ENCODE data around the gene MGMT.

MGMT gene

DNA sequence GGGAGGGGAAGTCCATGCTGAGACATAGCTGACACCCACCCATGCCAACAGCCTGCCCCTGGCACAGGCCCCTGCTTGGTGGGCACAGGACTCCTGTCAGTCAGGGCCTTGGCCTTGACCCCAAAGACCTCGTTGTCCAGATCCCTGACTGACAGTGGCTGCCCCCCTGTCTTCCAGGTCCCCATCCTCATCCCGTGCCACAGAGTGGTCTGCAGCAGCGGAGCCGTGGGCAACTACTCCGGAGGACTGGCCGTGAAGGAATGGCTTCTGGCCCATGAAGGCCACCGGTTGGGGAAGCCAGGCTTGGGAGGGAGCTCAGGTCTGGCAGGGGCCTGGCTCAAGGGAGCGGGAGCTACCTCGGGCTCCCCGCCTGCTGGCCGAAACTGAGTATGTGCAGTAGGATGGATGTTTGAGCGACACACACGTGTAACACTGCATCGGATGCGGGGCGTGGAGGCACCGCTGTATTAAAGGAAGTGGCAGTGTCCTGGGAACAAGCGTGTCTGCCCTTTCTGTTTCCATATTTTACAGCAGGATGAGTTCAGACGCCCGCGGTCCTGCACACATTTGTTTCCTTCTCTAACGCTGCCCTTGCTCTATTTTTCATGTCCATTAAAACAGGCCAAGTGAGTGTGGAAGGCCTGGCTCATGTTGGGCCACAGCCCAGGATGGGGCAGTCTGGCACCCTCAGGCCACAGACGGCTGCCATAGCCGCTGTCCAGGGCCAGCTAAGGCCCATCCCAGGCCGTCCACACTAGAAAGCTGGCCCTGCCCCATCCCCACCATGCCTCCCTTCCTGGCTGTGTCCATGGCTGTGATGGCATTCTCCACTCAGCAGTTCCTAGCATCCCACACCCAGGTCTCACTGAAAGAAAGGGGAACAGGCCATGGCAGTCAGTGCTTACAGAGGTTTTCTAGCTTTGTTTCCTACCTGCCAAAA is 299.8 kb downstream of the MGMT start:
- DNase-seq: no peak

DNA sequence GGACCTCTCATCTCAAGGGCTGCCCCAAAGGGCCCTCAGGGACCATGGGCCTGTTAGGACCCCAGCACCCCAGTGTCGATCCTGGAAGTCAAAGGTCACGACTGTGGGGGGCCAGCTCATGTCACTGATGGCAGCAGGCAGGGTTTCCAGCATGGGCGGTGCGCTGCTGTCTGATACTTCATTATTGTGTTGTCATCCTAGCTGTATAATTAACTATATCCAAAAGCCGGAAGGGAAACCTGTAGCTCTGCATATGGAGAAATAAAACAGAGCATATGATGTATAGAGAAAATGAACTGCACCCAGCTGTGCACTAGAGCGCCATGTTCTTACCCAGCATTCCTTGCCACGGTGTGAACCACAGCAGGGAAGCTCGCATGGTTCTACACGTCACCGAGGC is 300.7 kb downstream of the MGMT start:
- DNase-seq: no peak

DNA sequence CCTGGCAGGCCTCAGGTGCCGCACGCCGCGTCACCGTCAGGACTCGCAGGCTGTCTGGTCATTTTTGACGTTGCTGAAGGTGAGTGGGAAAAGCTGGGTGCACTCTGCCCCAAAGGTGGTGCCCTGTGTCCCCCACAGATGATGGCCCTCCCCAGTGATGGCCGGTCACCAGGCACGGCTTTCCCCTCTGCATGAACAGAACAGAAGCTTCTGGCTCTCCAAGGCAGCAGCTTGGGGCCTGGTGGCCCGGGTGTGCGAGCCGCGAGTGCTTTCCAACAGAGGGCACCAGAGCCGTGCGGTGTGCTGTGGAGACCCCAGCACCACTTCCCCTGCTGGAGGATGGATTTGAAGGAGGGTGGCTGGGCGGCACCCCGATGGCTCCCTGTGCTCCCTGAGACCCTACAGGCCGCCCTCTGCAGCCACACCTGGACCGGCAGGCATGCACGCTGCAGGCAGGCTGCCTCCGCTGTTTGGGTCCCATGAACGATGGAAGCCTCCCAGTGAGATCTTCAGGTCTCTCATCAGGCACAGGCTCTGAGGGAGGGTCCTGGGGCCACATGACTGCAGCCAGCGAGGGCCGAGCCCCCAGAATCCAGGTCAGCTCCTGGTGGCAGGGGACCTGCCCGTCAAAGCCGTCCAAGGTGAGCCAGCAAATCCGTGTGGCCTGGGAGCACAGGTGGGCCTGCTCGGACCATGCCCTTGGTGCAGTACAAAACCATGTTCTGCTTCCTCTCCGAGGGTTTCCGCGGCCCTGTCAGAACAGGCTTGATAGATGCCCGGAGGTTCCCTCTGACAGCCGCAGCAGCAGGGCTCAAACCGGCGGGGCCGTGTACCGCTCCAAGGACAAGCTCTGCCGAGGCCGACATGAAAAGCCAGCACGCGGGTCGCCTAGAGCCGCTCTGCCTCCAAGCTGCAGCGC is 301.7 kb downstream of the MGMT start:
- DNase-seq: no peak

DNA sequence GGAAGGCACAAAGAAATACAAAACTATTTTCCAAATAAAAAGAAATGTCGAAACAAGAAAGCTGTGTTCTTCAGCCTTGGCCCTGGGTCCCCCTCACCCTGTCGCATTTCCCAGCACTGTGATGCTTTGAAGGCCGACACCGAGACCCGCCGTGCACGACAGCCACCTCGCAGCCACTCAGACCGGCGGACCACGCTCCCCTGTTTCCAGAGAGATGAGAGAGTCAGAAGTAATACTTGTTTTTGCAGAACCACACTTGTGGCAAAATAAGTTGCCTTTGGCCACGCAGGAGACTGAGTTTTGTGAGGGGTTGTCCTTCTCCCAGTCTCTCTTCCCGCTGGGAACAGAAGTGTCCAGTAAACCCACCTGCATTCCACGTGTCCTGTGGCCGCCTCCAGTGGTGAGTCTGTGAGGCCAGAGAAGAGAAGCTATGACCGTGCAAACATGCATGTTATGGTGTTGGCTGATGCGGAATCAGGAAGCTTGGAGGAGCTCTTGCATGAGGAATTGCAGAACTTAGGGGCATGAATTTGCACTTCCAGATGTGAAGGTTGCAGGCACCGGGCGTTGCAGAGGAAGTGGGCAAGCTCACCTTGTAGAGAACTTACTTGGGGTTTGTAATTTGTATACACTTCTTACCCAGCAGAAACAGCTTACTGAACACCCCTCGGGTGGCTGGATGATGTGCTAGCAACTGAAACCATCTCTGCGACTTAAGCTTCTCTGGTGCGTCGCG is 302.5 kb downstream of the MGMT start:
- no peak for DNase-seq

DNA sequence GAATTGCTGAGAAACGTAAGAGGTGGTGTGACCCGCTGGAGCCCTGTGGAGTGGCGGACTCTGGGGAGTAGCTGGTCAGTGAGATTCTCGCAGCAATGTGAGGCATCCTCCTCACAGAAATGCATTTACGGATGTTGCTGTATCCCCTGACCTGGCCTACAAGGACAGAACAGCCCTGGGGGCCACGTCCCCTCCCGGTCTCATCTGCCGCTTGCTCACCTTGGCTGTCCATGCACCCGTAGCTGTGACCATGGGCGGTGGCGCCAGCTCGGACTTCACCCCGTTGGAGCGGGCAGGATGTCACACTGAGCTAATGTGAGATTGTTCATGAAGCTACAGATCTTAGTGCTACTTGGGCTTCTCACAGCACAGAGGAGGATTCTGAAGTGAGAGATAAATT is 303.2 kb downstream of the MGMT start:
- DNase-seq: no peak

DNA sequence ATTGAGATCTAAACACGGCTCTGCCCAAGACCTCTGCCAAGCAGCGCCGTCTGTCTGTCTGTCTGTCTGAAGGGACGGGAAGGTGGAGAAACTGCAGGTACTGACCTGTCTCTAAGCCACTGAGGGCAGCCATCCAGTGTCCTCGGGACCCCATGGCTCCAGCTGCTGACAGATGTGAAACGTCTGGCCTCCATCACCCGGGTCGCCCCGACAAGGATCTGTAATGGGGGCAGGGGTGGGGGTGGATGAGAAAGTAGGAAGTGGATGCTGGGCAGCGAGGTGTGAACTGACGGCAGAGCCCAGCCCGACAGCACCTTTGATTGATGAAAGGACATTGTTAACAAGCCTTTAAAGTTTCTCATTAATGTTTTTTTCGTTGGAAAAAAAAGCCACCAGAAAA is 304.0 kb downstream of the MGMT start:
- DNase-seq: no peak

DNA sequence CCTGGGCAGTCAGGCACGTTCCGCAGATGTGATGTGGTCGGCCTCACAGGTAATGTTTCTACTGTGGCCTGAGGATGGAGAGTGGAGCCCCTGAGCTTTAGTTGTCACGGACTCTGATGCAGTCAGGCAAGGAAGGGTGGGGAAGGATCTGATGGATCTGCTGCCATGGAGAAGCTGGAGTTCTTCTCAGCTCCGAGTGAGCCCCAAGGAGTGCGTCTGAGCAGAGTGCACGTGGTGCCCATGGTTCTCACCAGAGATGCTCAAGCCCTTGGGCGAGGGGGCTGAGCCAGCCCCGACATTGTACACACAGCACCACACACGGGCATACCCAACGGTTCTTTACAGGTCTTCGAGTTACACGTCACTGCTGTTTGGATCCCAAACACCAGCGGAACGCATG is 304.5 kb downstream of the MGMT start:
- no peak for DNase-seq

DNA sequence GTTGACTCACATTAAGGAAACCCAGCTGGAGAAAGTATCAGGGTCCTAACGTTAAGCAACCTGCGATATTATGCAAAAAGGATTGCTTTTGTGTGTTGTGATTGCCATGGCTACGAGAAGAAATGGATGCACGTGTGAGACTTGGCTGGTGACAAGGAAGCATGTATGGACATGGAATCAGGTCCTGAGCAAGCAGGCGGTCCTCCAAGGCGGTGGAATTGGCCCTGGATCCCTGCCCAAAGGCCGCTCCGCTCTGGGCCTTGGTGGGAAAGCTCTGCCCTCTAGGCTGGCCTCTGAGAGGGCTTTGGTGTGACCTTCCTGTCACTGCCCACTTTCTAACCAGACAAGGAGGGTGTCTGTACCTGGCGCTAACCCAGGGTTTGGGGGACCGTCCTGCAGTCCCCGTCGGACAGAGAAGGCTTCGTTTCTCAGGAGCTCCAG is 305.0 kb downstream of the MGMT start:
- DNase-seq: no peak

DNA sequence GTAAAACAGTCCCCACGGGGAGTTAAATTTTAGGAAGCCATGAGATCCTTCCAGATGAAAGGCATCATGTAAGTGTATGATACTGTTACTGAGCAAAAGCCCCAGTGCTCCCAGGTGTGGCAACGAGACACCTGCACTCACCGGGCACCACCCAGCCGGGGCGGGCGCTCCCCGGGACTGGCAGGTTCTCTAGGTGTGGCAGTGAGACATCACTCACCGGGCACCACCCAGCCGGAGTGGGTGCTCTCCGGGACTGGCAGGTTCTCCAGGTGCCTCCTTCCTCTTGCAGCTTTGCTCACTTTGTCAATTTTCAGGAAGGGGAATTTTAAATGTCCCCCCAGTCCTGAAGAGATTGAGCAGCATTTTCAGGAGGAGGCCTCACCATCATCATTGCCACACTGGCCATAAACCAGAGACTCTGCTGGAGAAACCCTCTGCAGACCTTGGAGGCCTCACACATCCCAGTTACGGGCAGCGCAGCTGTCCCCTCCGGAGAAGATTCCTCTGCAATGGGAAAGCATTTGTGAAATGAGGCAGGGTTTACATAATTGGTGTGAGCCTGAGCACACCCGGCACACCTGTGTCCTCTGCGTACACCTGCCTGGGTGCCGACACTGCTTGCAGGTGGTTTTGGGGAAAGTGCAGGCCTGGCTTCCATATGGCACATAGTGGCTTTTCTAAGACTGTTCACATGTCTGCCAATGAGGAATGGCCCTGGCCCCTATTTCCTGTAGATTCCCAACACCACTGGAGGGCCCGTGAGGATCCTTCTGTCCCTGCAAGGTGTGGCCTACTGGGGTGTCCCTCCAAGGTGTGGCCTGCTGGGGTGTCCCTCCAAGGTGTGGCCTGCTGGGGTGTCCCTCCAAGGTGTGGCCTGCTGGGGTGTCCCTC is 305.7 kb downstream of the MGMT start:
- no peak for DNase-seq

DNA sequence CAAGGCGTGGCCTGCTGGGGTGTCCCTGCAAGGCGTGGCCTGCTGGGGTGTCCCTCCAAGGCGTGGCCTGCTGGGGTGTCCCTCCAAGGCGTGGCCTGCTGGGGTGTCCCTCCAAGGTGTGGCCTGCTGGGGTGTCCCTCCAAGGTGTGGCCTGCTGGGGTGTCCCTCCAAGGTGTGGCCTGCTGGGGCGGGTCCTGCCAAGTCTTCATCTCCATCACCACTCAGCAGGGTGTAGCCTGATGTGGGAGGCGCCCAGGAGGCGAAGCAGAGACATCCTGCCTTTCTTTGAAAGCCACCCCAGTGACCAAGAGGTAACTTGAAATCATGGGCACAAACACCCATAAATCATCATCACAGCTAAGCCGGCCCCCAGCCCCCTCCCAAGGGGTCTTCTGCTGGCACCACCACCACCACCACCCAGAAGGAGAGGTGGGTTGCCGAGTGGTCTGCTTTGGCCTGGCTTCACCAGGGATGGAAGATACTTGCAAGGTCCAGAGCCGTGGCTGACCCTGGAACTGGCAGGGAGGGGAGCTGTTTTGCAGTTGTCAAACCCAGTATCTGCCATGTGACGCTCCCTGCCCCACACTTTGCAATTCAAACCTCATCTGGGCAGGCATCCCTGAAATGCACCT is 306.4 kb downstream of the MGMT start:
- DNase-seq: no peak

DNA sequence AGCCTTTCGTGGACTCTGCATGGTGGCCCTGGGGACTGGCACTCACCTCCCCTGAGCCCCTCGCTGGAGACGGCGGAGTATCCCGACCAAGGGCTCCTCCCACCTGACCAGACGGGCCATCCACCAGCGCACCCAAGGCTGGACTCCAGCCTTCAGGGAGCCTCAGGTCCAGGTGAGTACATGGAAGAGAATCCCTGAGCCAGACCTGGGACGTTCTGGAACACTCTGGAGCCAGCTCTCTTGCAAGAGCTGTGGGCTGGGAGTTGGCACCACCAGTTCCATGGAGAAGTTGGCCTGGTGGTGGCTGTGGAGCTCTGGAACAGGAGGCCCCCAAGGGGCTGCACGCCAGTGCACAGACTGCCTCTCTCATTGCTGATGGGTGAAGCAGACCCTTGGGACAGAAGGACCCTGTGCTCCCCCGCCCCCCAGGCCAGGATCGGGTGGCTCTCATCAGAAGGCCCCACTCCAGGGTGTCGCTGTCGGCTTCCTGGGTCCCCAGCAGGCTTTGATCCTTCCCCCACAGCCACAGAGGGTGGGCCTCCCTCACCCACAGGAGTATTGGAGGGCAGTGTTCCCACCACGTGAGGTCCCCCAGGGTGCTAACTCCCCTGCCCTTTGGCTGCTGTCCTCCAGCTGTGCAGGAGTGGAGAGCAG is 307.2 kb downstream of the MGMT start:
- no peak for DNase-seq

DNA sequence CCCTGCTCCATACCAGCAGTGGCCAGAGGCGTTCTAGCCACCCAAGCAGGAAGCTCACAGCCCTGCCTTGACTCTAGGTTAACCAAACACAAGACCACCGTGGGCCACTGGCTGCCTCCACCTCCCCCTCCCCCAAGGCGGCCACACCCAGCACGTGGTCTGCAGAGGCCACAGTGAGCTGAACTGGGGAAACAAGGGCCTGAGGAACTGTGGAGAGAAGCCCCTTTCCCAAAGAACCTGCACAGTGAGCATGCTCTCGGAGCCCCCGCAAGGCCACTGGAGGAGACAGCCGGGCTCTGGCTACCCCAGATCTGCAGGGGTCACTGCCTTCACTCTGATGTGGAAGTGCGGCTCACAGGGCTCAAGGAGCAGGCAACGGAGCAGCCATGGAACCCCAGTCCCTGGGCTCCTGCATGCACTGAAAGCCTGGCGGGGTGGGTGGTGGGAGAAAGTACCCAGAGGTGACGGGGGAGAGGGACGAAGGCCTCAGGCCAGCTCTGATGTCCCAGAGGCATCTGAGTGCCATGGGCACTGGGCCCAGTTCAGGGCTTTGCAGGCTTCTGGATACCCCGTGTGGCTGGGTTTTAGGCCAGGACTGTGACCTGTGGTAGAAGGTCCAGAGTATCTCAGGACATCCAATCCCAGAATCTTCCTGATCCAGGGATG is 307.8 kb downstream of the MGMT start:
- DNase-seq: no peak

DNA sequence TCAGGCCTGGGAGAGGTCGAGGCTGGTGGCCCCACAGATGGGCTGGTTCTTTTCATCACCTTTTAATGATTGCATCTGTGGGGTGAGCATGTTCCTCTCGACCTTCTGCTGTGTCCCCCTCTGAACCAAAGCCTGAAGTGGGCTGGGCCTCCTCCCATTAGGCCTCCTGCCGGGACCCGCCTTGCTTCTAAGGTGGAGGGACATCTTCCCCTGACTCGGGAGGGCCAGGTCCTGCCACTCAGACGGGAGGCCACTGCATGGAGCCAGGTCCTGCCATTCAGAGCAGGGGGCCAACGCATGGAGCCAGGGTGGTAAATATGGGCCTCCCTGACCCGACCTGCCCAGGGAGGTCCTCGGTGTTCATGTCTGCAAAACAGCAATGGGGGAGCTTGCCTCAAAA is 308.6 kb downstream of the MGMT start:
- DNase-seq: no peak

DNA sequence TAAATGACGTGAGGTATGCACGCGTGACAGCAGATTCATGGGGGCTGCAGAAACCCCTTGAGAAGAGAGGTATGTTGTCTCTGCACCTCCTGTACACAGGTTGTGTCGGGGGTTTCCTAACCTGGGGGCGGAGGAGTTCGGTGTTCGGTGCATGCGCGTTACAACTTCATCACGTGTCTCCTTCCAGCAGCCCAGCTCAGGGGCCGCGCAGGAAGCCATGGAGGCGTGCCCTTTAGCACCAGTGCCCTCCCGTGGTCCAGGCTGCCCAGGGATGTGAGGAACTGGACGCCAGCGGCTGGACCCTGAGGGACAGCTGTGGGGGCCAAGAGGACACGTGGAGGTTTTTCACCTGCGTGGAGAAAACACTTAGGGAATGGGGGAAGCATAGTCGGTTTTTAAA is 310.6 kb downstream of the MGMT start:
- DNase-seq: no peak

DNA sequence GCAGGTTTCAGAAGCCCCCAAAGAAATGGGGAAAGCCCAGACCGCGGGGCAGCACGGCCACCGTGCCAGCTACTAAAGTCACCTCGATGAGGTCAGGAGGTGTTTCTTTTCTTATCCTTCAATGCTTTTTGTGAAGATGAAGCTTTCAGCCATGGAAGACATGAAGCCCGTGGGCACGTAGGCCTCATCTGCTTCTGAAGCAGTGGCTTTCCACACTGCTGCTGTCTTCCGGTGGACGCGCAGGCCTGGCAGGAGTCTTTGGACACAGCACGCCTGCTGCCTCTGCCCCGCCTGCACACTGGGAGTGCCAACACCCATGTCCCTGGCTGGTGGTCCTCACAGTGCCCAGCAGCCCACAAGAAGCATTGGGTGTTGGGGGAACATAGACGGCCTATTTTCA is 311.5 kb downstream of the MGMT start:
- DNase-seq: no peak

DNA sequence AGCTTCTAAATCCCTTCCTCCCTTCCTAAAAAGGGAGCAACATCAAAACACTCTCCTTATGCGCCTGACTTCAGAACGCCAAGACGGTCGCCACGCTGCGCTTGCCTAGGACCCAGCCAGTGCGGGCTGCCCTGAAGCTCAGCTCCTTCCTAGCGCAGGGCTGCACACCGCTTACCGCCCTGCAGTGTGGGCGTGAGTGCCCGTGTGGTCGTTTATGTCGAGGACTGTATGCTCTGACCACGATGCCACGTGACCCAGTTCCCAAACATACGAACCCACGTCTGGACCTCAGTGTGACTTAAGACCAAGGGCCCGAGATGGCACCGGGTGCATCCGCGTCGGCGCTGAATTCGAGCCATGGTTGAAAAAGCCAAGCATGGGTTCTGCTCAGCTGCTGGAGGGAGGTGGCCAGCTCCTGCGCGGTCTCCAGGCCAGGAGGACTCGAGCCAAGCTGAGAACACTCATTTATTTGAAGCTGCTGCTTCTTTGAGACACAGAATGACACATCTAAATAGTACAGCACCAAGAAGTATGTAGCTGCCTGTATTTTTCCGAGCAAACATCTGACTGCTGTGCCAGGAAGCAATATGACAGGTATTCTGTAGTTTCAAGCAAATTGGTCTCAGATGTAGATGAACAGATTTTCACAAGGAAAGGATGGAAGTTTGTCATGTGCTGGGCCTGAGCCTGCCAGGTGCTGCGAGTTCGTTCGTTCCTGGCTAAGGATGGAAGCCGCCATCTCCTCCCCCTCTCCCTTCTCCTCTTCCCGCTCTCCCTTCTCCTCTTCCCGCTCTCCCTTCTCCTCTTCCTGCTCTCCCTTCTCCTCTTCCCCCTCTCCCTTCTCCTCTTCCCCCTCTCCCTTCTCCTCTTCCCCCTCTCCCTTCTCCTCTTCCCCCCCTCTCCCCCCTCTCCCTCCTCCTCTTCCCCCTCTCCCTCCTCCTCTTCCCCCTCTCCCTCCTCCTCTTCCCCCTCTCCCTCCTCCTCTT is 312.4 kb downstream of the MGMT start:
- DNase-seq: no peak

DNA sequence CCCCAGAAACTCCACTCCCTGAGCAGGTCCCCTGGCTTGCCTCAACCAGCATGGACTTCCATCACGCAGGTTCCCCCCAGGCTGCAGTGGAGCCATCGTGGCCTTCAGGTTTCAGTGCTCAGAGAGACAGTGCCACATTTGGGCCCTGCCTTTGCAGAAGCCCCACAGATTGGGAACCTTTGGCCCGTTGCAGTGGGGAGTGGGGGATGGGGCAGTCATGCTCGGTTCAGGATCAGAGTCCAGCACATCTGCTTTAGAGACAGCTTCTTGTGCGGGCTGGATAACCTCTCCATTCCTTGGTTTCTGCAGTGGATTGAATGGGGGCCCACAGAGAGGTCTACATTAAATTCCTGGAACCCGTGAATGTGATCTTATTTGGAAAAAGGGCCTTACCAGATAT is 313.2 kb downstream of the MGMT start:
- DNase-seq: no peak

DNA sequence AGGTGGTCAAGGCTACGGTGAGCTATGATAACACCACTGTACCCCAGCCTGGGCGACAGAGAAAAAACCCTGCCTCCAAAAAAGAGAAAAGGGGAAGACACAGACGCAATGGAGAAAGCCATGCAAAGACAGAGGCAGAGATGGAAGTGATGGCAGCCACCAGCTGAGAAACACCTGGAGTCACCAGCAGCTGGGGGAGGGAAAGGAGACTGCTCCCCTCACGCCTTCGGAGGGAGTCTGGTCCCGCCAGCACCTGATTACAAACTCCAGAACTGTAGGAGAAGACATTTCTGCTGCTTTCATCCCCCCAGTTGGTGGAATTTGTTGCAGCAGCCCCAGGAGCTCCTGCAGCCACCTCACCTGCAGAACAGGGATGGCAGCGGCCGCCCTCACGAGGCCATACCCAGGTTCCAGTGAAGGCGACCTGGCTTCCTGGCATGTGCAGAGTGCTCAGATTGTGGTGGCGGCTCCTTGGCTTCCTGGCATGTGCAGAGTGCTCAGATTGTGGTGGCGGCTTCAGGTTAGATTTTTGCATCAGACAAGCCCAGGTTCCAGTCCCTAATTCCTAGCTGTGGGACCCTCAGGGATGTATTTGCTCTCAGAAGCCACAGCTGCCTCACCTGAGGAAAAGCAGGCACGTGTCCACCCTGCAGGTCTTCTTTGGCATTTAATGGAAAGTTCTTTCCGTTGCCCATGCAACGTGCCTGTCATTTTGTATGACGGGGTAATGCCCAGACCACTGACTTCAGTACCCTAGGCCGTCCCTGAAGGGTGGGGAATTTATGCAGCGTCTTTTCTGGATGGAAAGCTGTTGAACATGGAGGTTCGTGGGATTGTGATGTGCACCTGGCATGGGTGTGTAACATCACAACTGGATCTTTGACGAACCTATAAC is 314.1 kb downstream of the MGMT start:
- no peak for DNase-seq
